Tibial artery (tissue), 4 donors: Measurements from ENCODE around the gene CD96.
A peak's percentile ranks its signal among the peaks of the same experiment; 100 is the strongest.

Source experiments
- DNase-seq, 2 donors: peaks; one replicate each; pipeline ENCODE4 v3.0.0-alpha.2; 2019
- H3K27ac ChIP-seq, 2 donors: fragments of 200-600 bp; sonication (generic) in 1 of 2; 1 replicate in 1 of 2; 2 replicates in 1 of 2; pipeline ENCODE4 v1.5.1; 2018 to 2019; ENCODE audit warnings: mild to moderate bottlenecking in 1 of 2
- H3K27me3 ChIP-seq, 2 donors: fragments of 200-600 bp; sonication (generic) in 1 of 2; one replicate each; pipeline versions ENCODE4 v1.5.1 to v1.6.0; 2016 to 2019
- H3K36me3 ChIP-seq, 3 donors: fragments of 200-600 bp; sonication (generic) in 2 of 3; one replicate each; pipeline ENCODE4 v1.5.1; 2016 to 2019; ENCODE audit warnings: mild to moderate bottlenecking in 2 of 3
- H3K4me1 ChIP-seq, 4 donors: fragments of 200-600 bp; sonication (generic) in 2 of 4; 1 replicate in 3 of 4; 2 replicates in 1 of 4; pipeline ENCODE4 v1.5.1; 2016 to 2019
- H3K4me3 ChIP-seq, 2 donors: fragments of 200-600 bp; sonication (generic) in 1 of 2; 1 replicate in 1 of 2; 2 replicates in 1 of 2; pipeline ENCODE4 v1.5.1; 2018 to 2019; ENCODE audit warnings: mild to moderate bottlenecking in 2 of 2
- H3K9me3 ChIP-seq, 3 donors: fragments of 200-600 bp; sonication (generic) in 1 of 3; one replicate each; pipeline ENCODE4 v1.5.1; 2016 to 2019
- intact Hi-C: fragments of 100-400 bp; cut with DNase I; formaldehyde crosslinking; loops from one replicate; pipeline ENCODE4 v1.15.0; 2023; ENCODE audit warnings: low total_unique reads
- TF ChIP-seq, protein P1 (sequence below), 2 experiments: fragments of 200-600 bp in 1 of 2; fragments of 450-650 bp in 1 of 2; IDR thresholded peaks; one replicate each; pipeline ENCODE4 v1.5.1; 2017 to 2019; ENCODE audit warnings: antibody characterized with exemption in 2 of 2, mild to moderate bottlenecking in 1 of 2, moderate library complexity in 1 of 2

The CD96 gene

DNA sequence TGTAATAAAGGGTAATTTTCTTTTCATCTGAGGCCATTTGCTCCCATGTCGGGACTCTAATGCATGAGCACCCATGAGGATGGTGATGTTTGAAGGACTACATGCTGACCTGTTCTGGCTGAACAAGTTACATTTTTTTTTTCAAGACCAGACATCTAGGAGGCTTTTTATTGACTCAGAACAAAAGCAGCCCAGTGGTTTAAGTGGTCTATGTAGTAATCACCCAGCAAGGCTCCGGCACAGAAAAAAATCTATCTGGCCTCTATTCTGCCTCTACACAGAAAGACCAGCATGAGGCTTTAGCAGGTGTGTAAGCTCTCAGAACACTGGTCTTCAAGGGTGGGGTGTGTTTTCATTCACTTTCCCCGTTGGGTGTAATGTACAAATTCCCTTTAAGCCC, 148.2 kb downstream of the CD96 start:
- TF ChIP-seq, protein P1, sequence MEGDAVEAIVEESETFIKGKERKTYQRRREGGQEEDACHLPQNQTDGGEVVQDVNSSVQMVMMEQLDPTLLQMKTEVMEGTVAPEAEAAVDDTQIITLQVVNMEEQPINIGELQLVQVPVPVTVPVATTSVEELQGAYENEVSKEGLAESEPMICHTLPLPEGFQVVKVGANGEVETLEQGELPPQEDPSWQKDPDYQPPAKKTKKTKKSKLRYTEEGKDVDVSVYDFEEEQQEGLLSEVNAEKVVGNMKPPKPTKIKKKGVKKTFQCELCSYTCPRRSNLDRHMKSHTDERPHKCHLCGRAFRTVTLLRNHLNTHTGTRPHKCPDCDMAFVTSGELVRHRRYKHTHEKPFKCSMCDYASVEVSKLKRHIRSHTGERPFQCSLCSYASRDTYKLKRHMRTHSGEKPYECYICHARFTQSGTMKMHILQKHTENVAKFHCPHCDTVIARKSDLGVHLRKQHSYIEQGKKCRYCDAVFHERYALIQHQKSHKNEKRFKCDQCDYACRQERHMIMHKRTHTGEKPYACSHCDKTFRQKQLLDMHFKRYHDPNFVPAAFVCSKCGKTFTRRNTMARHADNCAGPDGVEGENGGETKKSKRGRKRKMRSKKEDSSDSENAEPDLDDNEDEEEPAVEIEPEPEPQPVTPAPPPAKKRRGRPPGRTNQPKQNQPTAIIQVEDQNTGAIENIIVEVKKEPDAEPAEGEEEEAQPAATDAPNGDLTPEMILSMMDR (IDR thresholded peaks at IDR 0.05): no peak
- no peak for DNase-seq
- intact Hi-C loops: no loop called here
- Histone ChIP-seq H3K27me3 (no peaks in the 10 kb centered on the region), H3K9me3 (no peaks in the 10 kb centered on the region), H3K4me3 (no peak overlapping the region), H3K27ac (no peak overlapping the region), H3K36me3 (no peaks in the 10 kb centered on the region), H3K4me1 (no peaks in the 10 kb centered on the region)

DNA sequence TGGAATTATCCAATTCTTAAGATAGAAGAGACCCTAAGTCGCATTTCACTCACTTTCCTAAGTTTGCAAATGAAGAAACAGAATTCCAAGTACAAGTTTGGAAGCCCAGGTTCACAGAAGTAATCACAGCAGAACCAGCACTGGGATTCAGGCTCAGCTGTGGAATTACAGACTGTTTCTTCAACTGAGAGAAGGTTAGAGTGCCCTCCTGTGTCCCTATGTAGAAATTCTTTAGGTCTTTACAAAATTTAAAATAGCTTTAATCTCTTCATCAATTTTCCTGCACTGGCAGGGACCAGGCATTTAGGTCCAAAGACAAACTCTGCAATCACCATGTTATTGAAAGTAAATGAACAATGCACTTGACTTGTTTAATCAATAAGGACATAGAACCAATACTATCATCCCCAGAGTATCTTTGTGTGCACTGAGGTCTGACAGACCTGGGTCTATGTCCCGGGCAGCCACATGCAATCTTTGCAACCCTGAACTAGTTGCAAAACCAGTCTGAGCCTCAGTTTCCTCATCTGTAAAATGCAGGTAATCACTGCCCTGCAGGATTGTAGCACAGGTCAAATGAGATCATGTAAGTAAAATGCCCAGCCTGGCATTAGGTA, 149.4 kb downstream of the CD96 start:
- no peaks in the 10 kb centered on the region for H3K9me3 ChIP-seq
- intact Hi-C loops: no loop called here
- H3K4me3 ChIP-seq: no peak overlapping the region
- no peaks in the 10 kb centered on the region for H3K27me3 ChIP-seq
- TF ChIP-seq, protein P1 (IDR thresholded peaks at IDR 0.05): peak; percentile 19 to 28
- H3K4me1 ChIP-seq: no peaks in the 10 kb centered on the region
- no peak overlapping the region for H3K27ac ChIP-seq
- no peak for DNase-seq
- H3K36me3 ChIP-seq: no peaks in the 10 kb centered on the region

DNA sequence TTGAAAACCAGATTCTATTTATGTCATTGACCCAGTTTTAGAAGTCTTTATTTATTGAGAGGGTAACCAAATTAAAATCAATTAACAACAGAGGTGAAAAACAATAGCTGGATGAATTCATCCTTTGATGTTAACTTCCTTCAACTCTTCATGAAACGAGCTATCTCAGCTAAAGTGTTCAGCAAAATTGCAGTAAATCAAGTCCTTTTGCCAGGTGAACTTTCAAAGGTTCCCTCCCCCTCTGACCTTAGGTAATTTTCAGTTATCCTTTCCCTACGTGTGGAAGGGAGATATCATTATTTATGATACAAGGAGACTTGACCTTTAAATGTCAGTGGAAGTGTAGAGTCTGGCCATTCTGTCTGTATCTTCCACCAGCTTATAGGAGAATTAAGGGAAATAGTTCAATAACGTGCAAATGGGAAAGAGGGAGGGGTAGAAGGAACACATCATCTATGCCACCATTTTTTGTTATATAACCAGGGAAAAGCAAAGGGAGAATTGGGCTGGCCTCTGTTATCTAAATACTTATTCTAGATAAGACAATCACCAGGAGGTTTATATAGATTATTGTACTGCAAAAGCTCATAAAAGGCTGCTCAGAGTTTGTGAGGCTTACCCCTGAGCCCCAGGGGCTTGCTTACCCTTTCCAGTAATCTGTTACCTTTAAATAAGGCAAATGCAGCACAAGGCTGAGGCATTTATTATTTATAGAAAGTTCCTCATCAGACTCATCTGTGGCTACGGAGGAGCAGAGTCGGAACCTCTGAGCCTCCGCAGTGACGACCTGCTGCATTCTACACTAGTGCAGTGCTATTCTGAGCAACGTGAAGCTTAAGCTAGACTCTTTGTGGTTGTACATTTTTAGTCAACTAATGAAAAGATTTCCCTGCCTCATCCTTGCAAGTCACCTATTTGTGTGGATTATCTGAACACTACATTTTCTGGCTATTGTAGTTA, 150.9 kb downstream of the CD96 start:
- no peak overlapping the region for H3K27ac ChIP-seq
- intact Hi-C loops: no loop called here

DNA sequence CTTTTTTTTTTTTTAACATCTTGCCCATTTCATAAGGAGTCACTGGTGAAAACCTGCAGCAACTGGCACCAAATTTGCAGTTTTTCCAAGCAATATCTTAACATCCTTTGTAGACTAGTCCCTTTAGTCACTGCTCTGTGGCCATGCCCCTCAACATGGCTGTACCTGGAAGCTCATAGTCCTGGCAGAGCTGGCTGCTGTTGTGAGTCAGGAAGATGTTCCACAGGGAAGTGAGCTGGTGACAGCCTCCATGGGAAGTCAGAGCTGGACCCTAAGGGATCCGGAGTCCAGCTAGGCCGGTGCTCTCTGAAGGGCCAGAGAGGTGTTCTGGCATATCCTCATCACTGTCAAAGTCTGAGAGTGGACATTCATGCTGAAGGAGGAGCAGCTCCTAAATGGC, 152.5 kb downstream of the CD96 start:
- no peak for DNase-seq
- Histone ChIP-seq H3K36me3 (no peaks in the 10 kb centered on the region), H3K4me1 (no peaks in the 10 kb centered on the region), H3K9me3 (no peaks in the 10 kb centered on the region), H3K27ac (no peak overlapping the region), H3K4me3 (no peak overlapping the region), H3K27me3 (no peaks in the 10 kb centered on the region)
- intact Hi-C loops: no loop called here
- TF ChIP-seq, protein P1 (IDR thresholded peaks at IDR 0.05): no peak

More for the DNA sequence above, 150.9 kb downstream of the CD96 start:
- no peak for DNase-seq
- Histone ChIP-seq H3K36me3 (no peaks in the 10 kb centered on the region), H3K4me3 (no peak overlapping the region), H3K4me1 (no peaks in the 10 kb centered on the region), H3K27me3 (no peaks in the 10 kb centered on the region), H3K9me3 (no peaks in the 10 kb centered on the region)
- TF ChIP-seq, protein P1 (IDR thresholded peaks at IDR 0.05): no peak

DNA sequence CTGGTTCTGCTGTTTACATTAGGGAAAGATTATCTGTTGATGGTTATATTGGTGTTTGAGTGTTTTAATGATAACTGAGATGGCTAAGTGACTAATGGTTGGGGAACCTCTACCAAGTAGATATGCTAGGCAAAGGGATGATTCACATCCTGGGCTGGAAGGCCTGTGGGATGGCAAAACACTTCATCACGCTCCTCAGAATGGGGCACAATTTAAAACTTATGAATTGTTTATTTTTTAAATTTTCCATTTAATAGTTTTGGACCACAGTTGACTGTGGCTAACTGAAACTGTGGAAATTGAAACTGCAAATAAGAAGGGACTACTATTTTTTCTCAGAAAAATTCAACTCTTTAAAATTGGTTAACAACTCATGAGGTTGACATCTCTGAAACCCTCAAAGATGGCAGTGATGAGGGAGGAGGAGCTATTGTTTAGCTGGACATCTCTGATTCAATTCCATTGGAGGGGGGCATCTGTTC, 153.7 kb downstream of the CD96 start:
- DNase-seq: no peak
- H3K27ac ChIP-seq: no peak overlapping the region
- no peaks in the 10 kb centered on the region for H3K4me1 ChIP-seq
- TF ChIP-seq, protein P1 (IDR thresholded peaks at IDR 0.05): no peak
- no peaks in the 10 kb centered on the region for H3K27me3 ChIP-seq
- intact Hi-C loops: no loop called here
- no peaks in the 10 kb centered on the region for H3K36me3 ChIP-seq
- H3K9me3 ChIP-seq: no peaks in the 10 kb centered on the region
- no peak overlapping the region for H3K4me3 ChIP-seq
